GM19452 (cell line): ENCODE results near the gene NLGN4X.
"Not testable (repeated sequence)": the region's sequence is repeated elsewhere in the genome, so short reads cannot be mapped to it uniquely, and the experiment has no call there.

Experiments
- ATAC-seq: cut with Tn5 transposase; IDR thresholded peaks from one replicate; pipeline ENCODE4 v1.9.1; 2021; ENCODE audit not compliant: unreplicated experiment

The NLGN4X gene

DNA sequence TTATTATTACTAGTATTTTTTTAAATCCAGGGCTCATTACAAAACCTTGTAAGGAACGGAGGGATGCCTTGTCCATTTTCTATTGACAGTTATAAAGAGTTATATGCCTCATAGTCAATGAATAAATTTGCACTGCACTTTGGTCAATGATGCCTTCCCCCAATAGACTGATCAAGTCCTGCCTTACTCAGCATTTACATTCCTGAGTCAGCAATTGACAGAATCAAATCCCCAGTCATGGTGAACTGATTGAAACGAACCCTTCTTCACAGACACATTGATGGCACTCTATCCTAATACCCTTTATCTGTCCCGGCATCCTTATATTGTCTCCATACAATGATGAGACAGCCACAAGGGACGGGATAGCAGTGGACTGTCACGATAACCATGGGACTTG is 213.2 kb downstream of the NLGN4X start:
- no peak for ATAC-seq

DNA sequence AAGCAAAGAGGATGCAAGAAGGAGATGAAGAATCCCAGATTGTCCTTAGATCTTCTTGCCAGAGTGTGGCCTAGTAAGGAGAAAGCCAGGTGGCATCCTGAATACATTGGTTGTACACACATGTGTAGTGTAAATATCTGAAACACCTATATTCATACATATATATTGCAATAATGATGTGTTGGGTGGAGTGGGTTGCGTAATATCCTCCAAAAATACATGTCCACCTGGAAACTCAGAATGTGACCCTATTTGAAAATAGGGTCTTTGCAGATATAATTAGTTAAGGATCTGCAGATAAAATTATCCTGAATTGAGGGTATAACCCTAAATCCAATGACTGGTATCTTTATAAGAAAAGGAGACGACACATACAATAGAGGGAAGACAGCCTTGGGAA is 216.3 kb downstream of the NLGN4X start:
- no peak for ATAC-seq

DNA sequence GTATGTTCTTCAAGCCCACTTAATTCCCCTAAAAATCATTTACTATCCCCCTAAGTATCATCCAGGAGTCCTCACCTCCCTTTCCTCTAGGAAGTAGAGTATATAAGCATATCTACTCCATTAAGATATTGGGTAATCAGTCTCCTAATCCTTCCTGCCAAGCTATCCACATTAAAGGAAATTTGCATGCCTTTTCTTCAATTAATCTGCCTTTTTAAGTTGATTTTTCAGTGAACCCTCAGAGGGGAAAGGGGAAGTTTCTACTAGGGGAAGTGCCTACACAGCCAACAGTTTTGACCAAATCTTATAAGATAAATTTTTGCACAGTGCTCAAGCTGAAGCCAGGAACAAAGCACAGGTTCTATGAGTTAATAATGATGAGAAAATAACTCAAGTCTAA is 222.8 kb downstream of the NLGN4X start:
- no peak for ATAC-seq

DNA sequence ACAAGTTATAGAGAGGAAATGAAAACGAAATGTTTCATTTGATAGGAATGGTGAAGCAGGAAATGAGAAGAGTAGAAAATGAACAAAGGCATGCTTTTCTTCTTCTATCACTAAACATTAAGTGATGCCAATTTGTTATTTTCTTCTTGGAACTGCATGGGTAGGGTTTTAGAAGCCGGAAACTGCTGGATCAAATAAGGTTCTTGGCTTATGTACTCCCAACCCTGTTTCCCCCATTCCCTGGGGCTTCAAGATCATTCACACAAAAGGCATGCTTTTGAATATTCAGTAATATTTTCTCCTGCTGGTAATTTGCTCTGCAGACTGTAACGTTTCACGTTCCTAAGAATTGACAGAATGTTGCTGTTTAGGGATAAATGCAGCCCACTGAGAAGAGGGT is 224.1 kb downstream of the NLGN4X start:
- no peak for ATAC-seq

DNA sequence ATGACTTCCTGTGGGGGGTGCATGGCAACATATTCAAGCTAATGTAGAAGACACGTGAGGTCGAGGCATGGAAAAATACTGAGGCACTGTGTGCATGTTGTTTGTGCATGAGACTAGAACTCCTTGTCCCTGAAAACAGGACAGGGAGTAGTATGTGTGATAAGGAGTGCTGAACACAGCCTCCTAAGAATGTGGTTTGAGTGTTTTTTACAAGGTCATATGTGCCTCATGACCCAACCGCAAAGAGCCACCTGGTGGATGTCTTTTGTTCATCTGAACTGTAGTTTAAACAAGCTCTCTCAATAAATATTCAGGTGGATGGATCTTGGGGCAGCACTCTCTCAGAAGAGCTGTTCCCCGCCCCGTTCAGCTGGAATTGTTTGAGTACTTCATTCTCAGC is 226.6 kb downstream of the NLGN4X start:
- no peak for ATAC-seq

DNA sequence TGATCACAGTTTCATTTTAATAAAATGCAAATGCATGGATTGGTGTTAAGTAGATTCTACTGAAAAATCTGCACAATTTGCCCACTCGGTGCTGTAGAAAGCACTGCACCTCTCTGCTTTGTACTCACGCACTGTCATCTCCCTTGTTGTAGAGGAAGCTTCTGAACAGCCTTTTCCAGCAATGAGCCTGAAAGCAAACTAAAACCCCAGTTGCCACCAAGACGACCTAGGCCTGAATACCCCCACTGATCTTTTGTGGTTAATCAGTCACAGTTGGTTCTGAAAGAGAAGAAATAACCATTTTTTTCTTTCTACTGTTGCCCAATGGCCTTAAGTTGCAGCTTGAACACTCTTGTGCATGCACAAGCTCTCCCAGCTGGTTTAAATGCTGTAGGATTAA is 229.8 kb downstream of the NLGN4X start:
- ATAC-seq: no peak

DNA sequence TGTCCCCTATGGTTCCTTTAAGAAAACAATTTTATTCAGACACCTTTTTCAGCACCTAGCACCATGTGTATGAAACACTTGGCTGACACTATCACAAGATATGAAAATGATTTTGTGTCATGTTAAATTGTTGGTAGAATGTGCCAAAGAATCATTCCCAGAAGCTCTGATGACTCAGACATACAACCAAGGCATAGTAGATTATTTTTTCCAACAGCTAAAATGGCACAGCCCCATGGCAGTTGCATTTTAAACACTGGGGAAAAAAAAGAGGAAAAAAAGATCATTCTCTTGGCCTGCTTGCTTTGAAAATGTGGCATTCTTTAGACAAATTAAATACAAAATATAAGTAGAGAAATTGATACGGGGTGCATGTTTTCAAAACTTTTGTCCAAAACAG is 230.2 kb downstream of the NLGN4X start:
- ATAC-seq: no peak

DNA sequence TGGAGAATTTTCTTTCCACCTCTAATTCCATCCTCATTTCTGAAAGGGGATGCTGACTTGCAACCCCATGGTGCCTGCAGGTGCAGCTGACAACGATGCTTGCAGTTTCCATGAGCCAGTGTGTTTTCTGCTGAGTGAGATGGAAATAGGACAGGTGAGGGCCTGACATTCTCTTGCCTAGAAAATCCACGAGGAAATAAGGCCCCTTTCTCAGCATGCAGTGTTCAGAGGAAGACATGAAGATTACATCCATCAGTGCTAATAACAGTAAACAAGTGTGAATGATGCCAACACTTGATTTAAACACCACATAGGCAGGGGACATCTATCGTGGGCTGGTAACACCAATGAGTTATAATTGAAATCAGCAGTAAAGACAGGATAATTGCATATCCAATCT is 237.3 kb downstream of the NLGN4X start:
- ATAC-seq: no peak

DNA sequence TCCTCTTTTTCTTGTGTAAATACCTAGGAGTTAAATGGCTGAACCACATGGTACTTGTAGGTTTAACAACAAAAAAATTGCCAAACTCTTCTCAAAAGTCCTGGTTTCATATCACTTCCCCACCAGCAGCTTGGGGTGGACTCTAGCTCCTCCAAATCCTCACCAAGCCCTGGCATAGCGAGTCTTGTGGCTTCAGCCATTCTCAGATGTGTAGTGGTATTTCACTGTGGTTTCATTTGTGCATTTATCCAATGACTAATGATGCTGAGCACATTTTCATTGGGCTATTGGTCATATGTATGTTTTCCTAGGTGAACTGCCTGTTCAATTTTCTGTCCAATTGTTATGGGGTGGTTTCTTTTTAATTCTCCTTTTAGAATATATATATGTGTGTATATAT is 249.3 kb downstream of the NLGN4X start:
- no peak for ATAC-seq

DNA sequence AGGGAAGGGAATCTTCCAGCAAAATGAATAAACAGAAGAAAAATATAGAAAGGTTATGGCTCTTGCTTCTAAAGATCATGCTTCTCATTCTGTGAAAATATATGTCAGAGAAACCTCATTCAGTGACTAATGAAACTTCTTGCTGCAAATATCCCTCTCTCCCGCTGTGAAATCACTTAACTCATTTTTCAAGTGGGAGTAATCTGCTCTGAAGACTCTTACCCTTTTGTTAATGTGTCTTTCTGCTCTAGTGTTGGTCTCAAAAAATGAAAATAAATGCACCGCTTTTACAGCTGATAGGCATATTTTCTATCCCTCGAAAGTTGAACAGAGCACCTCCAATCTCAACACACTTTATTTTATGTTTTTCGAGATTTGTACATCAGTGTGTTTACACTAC is 252.3 kb downstream of the NLGN4X start:
- no peak for ATAC-seq

DNA sequence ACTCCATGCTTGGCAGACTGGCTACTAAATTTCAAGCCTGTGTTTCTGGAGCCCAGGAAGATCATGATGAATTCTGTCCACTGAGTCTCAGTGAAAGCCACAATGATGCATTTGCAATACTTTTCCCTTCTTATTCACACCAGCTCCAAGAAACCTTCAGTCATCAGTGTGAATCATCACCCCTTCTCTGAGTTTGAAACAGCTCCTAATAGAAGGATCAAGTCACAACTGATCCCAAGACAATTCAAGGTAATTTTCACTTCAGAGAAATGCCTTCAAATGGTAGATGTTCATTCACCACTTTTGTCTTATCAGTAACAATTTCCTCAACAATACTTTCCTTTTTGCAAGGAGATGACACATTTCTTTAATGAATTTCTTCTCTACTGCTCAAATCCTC is 257.4 kb downstream of the NLGN4X start:
- no peak for ATAC-seq

DNA sequence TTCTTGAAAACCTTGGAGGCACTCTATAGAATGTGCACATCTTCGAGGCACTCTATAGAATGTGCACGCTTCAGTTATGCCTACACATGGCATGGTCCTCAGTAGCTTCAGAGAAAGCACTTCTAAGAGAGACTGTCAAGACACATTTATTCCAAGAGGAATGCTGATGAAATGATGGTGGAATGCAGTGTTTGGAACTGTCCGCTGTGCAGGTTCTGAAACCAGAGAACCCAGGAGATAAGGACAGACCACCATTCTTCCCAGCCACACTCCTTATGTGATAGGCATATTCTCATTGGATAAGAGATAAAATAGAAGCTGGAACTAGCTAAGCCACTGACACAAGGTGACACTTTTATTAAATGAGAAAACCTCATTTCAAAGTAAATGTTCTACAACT is 263.3 kb downstream of the NLGN4X start:
- ATAC-seq: no peak

DNA sequence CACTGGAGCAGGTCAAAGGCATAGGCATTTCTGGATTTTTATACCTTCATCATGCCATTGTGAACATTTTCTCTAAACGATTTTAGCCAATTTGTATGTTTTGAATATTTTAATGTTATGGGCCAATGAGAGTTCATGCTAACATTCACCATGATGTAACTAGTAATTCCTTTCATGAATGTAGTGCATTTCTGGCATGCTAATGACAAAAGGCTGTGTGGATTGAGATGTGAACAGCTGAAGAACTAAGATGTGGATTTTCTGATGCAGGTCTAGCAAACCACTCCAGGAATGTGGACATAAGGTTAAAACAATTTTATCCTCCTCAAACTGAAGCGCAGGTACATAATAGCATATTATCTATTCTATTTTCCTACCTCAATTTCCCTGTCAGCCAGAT is 269.4 kb downstream of the NLGN4X start:
- ATAC-seq: no peak

DNA sequence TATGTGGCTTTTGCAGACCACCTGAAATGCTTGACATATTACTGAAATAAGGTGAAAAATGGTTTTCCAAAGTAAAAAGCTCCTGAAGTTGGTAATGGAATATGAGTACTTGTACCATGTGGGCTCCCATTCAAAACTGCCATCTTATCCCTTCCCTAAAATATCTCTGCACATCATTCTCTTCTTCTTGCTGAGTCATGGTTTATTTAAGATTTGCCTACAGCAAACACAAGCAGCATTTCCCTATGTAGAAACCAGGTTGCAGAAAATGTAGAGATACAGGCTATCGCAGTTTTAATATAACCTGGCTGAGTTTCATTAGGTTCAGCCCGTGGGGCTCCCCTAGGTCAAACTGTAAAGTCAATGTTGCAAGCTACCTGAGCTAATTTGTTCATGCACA is 270.1 kb downstream of the NLGN4X start:
- no peak for ATAC-seq

DNA sequence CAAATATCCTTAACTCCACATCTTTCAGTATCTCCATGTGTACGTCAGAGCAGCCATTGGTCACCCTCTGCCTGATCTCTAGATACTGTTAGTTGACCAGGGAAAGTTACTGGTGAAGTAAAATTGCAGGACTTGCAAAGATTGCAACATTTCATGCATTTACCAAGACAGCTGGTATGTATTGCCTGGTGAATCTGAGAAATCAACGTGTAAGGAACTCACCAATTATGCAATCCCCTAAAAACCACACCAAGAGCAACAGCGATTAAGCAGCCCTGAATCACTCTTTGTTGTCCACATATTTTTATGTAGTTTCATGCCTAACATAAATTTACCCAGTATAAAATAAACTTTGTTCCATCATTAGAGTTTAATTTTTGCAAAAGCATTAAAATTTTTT is 271.2 kb downstream of the NLGN4X start:
- ATAC-seq: no peak

DNA sequence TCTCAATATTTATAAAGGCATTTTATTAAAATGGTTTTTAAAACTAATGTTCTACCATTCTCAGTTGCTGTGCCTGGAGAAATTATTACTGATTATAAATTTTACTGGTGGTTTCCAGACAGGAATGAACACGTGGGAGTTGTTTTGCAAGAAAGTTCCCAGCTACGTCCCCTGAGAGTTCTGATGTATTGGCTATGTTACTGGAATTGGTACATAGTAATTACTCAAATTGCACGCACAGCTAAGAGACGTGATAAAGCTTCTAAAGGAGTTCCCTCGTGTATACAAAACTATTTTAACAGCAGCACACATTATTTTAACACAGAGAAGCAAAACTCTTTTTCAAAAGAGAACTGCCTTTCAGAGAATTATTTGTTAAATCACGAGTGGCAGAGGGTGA is 292.2 kb downstream of the NLGN4X start:
- ATAC-seq: no peak

DNA sequence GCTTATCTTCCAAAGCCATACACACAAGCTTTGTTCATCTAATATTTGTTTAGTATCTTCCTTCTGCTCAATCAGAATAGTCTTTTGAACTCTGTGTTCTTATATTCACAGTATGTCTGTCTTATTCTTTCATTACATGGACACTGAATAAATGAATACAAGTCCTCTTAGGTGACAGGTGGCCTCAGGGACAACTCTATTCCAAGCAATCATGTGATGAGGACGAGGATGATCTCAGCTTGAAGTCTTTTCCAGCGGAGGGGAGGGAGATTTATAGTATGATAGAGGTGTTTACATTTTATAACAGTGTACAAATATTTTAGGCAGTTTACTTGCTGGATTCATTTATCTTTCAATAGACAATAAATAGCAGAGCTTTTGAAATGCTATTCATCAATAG is 300.4 kb downstream of the NLGN4X start:
- no peak for ATAC-seq

DNA sequence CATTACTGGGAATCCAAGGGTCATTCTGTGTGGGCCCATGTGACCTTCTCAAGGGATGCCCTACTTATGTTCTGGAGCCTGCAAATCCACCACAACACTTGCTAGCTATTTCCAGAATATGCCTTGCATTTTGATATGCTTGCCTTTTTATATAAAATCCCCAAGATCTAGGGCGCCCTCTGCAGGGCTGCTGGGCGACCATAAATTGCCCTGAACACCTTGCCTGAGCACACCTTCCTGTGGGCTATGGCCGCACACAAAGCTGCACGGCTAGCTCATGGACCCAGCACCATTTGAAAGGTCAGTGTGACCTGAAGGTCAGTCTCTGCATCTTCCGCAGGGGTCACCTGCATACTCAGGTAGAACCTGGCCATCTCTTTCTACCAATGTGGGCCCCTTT is 311.7 kb downstream of the NLGN4X start:
- no peak for ATAC-seq

DNA sequence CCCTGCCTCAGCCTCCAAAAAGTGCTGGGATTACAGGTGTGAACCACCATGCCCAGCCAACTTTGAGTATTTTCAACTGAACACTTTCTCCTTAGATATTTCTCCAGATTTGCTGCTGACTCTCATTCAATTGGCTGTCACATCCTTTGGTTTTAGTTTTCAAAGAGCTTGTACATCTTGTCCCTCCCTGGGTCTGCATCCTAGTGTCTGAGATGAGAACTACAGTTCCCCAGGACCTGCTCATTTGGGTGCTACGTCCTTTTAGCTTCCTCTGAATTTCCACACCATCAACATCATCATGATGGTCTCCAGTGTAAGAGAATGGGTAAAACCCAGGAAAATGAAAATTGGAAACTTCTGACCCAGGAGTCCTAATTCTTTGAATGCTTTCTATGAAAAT is 312.9 kb downstream of the NLGN4X start:
- no peak for ATAC-seq

DNA sequence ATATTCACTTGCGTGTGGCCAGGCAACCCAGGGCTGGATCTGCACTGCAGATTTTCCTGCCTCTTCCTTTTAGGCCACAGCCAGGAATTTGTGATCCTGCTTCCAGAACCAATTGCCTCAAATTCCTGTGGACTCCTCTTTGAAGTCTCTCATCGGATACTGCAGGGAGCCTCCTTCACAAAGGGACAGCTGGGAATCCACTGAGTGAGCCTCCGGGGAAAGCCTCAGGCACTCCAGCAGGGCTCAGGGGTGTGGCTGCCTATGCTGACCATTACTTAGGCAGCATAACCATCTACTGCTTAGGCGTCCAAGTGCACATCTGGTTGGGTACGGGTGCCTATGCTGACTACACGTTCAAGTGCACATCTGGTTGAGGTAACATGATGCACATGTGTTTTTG is 321.5 kb downstream of the NLGN4X start:
- no peak for ATAC-seq

DNA sequence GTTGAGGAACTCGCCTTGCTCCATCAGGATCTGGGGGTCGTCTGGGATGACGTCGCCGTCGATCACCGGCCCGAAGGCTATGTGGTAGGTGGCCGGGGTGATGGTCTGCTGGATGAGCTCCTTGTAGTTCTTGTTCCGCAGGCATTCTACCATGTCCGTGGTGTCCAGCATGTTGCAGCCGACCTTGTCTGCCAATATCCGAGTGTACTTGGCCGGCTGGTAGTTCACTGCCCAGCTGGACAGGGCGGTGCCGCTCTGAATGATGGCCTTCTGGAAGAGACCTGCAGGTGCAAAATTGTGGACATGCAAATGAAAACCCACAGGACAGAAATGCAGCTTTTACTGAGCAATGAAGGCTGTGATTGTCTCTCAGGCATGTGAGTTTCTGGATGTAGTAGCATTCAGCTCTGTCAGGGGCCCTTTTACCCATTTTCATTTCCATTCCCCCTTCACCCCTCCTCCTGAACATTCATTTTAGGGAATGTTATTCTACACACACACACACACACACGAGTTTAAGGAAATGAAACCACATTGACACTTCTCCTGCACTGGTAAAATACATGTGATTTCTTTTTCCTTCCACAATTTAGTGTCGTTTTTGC is 325.0 kb downstream of the NLGN4X start:
- not testable (repeated sequence) for ATAC-seq

DNA sequence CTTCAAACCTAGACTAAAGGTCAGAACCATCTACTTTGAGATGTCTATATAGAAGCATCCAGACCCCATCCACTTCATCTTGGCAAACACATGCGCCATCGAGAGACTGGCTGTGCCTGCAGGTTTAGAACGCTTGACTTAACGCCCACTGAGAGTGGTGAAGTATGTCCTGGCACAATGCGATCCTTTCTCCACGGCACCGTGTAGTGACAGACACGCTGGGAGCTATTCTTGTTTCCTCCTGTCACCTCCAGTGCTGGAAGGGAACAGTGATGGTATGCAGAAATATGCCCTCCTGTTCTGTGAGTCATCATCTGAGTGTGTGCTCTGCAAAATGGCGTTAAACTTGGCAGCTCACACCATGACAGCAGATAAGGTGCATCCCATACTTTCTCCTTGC is 330.2 kb downstream of the NLGN4X start:
- no peak for ATAC-seq

DNA sequence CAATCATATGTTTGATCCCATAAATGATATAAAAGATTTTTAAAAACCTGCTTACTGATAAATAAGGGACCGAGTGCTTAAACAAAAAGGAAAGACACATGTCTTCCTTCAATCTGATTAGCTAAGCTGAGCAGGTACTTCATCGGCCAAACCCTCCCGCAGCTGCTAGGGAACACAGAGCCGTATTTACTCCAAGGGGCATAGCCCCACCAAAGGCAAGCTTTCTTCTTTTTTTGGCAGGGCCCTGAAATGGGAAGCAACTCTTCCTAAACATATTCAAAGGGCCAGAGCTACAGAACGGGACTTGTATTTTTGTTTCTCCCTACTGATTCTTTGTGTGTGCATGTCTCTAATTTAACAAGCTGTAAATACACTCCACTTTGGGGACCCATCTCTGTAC is 337.3 kb downstream of the NLGN4X start:
- ATAC-seq: no peak
